Rectal smooth muscle tissue (tissue), 1 donor: Measurements from ENCODE around the gene FOXP1.

Experiments used
- H3K27ac ChIP-seq: one replicate; pipeline ENCODE4 v1.7.0; 2013; ENCODE audit warnings: low read depth, low read length, inconsistent platforms
- H3K27me3 ChIP-seq: one replicate; pipeline ENCODE4 v1.7.0; 2013; ENCODE audit warnings: low read length; ENCODE audit not compliant: control insufficient read depth, insufficient read depth
- H3K36me3 ChIP-seq: one replicate; pipeline ENCODE4 v1.7.0; 2013; ENCODE audit warnings: low read length; ENCODE audit not compliant: control insufficient read depth, insufficient read depth
- H3K4me1 ChIP-seq: one replicate; pipeline ENCODE4 v1.7.0; 2013; ENCODE audit warnings: low read length; ENCODE audit not compliant: control insufficient read depth, insufficient read depth
- H3K4me3 ChIP-seq: one replicate; pipeline ENCODE4 v1.7.0; 2013; ENCODE audit warnings: low read length
- H3K9ac ChIP-seq: one replicate; pipeline ENCODE4 v1.7.0; 2013; ENCODE audit warnings: low read length

The FOXP1 gene

DNA sequence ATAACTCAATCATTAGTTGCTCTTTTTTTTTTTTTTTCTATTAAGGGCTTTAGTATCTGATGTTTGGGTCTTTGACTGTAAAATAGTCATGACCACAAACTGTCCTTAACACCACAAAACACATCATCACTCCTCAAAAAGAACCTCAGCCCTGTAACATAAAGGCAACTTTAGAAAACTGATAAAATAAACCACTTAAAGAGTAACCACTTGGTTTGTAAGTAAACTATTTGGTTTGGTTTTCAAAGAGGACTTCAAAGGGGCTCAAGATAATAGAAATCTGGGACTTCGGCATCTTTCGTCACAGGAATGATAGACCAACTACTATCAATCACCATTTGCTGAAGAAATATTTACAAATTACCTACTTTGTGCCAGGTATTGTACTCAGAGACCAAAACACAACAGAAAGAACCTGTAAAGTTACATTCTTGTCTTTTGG lies 167.8 kb downstream of the FOXP1 start:
- H3K27ac ChIP-seq = no peak overlapping the region
- H3K27me3 ChIP-seq = no peaks in the 10 kb centered on the region
- H3K4me1 ChIP-seq = no peaks in the 10 kb centered on the region
- no peak overlapping the region for H3K9ac ChIP-seq
- H3K4me3 ChIP-seq = no peak overlapping the region
- H3K36me3 ChIP-seq = no peaks in the 10 kb centered on the region

DNA sequence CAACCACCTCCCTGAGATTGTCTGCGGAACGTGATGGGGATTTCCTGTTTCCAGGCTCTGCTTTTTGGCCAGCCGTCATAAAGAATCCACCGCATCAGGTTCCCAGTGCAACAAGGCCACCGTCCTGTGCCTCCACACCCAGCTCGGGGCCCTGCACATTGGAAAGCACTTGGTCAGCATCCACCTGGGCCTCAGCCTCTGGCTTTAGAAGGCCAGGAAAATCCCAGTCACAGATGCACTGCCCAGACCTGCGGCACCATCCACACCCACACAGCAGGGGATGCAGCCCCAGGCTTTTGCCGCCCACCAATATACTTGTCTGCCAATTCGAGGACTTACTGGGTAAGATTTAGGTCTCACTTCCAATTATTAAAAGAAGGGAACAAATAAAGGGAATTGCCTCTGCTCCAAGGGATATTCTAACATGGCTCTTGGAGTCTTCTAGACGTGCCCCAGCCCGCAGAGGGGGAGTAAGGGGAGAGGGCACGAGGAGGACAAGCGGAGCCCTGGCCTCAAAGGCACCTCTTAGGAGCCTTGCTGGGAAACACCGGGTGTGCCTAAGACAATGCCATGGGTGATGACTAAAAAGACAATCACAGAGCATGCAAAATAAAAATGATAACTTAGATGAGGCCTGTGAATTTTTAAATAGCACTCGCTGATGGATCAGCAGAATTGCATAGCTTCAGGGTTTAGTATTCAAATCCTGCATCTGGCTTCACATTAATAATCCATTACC lies 169.2 kb downstream of the FOXP1 start:
- Histone ChIP-seq H3K4me1 (no peaks in the 10 kb centered on the region), H3K27ac (no peak overlapping the region), H3K4me3 (no peak overlapping the region), H3K9ac (no peak overlapping the region), H3K36me3 (no peaks in the 10 kb centered on the region), H3K27me3 (no peaks in the 10 kb centered on the region)

DNA sequence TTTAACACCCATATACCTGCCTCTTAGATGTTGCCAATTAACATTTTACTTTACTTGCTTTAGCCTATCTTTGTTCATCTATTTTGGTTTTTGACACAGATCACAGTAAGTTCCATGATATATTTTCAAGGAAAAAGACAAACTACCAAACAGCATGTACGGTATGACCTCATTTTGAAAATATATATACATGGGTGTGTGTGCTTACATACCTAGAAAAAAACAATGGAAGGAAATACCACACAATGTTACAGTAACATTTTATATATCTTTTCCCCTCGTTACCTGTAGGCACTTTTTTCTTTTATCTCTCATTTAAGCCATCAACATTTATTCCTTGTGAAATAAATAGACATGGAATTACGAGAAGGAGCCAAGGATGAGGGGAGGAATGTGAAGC lies 170.0 kb downstream of the FOXP1 start:
- no peak overlapping the region for H3K4me3 ChIP-seq
- no peaks in the 10 kb centered on the region for H3K36me3 ChIP-seq
- H3K4me1 ChIP-seq = no peaks in the 10 kb centered on the region
- H3K9ac ChIP-seq = no peak overlapping the region
- H3K27me3 ChIP-seq = no peaks in the 10 kb centered on the region
- H3K27ac ChIP-seq = no peak overlapping the region

DNA sequence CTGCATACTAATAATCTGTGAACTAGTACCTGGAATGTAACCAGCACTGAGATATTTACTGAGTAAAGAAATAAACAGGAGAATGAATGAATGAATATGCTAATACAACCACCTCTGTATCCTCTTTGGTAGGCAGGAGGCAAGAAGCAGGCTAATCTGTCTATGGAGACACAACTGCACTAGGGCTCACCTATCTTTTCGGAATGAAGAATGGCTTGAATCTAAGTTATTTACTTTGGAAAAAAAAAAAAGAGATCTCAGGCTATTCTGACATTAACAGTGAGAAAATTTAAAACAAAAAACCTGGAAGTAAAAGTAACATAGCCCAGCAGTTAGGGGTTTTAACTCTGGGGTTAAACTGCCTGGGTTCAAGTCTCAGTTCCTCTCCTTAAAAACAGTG lies 174.2 kb downstream of the FOXP1 start:
- H3K27ac ChIP-seq = no peak overlapping the region
- no peaks in the 10 kb centered on the region for H3K36me3 ChIP-seq
- no peaks in the 10 kb centered on the region for H3K4me1 ChIP-seq
- no peak overlapping the region for H3K9ac ChIP-seq
- H3K27me3 ChIP-seq = no peaks in the 10 kb centered on the region
- H3K4me3 ChIP-seq = no peak overlapping the region

DNA sequence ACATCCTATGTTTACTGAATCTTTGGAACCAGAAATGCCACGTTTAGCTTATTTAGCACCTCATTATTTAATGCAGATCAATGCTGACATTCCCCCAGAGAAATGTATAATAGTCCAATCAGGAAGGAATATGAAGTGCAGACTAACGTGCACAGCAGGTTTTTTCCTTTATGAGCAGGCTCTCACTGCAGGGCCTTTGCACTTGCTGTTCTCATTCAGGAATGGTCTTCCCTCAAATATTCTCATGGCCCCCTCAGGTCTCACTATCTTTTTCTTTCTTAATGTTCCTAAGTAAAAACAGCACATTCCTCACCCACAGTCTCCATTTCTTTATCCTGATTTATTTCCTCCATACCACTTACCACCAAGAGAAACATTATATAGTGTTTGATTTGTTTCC lies 174.6 kb downstream of the FOXP1 start:
- Histone ChIP-seq H3K27me3 (no peaks in the 10 kb centered on the region), H3K27ac (no peak overlapping the region), H3K4me3 (no peak overlapping the region), H3K36me3 (no peaks in the 10 kb centered on the region), H3K4me1 (no peaks in the 10 kb centered on the region), H3K9ac (no peak overlapping the region)

DNA sequence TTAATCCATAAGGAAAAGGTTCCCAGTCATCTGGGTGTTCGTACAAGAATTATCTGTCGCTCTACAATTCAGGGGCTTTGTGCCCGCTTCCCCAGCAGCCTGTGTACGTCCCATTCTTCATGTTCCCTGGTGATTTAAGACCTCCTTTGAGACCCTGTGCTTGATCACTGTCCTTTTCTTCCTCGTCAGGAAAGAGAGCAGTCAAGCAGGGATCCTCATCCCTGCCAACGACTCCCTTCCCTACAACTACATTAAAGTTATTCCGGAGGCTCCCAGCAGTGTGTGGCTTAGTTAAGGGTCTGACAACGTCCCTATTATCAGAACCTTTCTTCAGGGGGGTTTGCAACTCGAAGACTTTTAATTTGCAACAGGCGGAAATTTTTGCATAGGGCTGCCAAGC lies 175.7 kb downstream of the FOXP1 start:
- Histone ChIP-seq H3K36me3 (no peaks in the 10 kb centered on the region), H3K27me3 (no peaks in the 10 kb centered on the region), H3K9ac (no peak overlapping the region), H3K4me1 (no peaks in the 10 kb centered on the region), H3K27ac (no peak overlapping the region), H3K4me3 (no peak overlapping the region)

DNA sequence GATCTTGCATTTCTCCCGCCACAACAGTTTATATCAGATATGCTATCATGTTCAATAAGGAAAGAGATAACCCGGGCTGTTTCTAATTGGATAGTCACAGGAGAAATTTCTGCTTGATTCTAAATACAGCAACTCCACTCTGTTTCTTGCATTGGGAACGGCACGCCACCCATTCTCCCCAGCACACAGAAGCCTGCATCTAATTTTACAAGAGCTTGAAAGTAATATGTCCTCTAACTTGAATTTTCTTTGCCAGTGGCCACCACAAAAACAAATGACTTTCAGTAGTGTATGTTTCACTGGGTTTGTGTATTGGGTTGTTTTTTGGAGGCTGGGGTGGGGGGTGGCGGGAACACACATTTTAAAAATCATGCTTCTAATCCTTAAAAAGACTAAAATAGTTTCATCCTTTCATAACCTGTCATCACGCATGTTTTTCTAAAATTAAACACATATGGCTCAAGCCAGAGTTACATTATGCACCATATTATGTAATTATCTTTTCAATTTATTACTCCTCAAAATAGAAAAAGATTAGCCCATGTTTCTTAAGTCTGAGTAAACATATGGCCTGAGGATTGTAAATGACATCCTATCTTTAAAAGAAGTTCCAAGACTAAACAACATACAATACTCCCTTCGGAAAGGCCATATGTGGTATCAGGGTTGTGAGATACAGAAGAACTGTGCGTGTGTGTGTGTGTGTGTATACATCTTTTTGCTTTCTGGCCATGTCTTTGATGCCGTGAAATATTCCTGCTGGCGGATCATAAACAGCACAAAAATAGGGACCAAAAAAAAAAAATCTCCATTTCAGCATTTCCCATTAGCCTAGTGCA lies 176.3 kb downstream of the FOXP1 start:
- H3K4me3 ChIP-seq = no peak overlapping the region
- H3K9ac ChIP-seq = no peak overlapping the region
- H3K4me1 ChIP-seq = no peaks in the 10 kb centered on the region
- no peak overlapping the region for H3K27ac ChIP-seq
- H3K27me3 ChIP-seq = no peaks in the 10 kb centered on the region
- no peaks in the 10 kb centered on the region for H3K36me3 ChIP-seq

DNA sequence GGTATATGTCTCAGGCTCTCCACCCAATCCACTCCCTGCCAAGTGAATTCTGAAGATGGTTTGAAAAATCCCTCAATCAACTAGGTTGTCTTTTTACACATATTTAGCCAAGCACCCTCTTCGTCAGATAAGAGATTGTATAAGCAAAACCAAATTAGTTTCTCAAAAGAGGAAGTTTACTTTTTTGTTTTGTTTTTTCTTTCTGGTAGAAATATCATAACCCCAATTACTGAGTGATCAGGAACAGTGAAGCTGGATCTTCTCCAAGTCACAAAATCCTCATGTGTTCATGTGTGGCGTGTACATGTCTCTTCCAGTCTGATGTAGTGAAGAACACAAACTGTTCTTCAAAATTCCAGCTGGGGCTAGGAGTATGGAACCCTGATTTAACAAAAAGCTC lies 180.6 kb downstream of the FOXP1 start:
- Histone ChIP-seq H3K4me3 (no peak overlapping the region), H3K27ac (no peak overlapping the region), H3K4me1 (no peaks in the 10 kb centered on the region), H3K9ac (no peak overlapping the region), H3K27me3 (no peaks in the 10 kb centered on the region), H3K36me3 (no peaks in the 10 kb centered on the region)

DNA sequence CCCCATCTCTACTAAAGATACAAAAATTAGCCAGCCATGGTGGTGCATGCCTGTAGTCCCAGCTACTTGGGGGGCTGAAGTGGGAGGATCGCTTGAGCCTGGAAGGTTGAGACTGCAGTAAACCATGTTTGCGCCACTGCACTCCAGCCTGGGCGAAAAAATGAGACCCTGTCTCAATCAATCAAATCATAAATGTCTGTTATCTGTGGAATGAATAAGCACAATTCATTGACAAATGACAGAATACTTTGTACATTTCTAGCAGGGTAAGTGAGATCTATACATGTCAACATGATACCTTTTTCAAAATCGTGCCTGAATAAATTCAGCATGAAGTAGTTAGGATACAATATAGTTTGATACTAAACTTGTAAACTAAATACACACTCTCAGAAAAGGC lies 181.2 kb downstream of the FOXP1 start:
- Histone ChIP-seq H3K27ac (no peak overlapping the region), H3K4me1 (no peaks in the 10 kb centered on the region), H3K36me3 (no peaks in the 10 kb centered on the region), H3K27me3 (no peaks in the 10 kb centered on the region), H3K9ac (no peak overlapping the region), H3K4me3 (no peak overlapping the region)

DNA sequence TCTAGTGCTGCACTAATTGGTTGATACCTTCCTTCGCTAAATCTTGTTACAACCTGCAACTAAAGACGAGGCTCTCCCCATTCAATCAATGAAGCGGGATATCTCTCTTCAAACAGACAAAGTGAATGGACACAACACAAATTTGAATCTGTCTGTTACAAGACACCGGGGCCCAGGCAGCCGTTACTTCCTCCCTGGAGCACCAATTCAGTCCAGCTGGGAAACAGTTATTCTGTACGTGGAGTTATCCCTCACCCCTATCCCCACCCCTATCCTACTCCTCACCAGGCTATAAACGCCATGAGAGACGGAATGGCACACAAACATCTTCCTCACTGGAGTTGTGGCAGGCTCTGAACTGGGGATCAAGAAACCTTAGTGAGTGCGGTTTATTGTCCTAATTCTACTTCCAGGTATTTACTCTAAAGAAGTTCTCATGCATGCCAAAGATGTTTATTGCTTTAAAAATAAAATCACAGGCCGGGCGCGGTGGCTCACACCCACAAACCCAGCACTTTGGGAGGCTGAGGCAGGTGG lies 181.8 kb downstream of the FOXP1 start:
- Histone ChIP-seq H3K36me3 (no peaks in the 10 kb centered on the region), H3K27ac (no peak overlapping the region), H3K27me3 (no peaks in the 10 kb centered on the region), H3K9ac (no peak overlapping the region), H3K4me3 (no peak overlapping the region), H3K4me1 (no peaks in the 10 kb centered on the region)

DNA sequence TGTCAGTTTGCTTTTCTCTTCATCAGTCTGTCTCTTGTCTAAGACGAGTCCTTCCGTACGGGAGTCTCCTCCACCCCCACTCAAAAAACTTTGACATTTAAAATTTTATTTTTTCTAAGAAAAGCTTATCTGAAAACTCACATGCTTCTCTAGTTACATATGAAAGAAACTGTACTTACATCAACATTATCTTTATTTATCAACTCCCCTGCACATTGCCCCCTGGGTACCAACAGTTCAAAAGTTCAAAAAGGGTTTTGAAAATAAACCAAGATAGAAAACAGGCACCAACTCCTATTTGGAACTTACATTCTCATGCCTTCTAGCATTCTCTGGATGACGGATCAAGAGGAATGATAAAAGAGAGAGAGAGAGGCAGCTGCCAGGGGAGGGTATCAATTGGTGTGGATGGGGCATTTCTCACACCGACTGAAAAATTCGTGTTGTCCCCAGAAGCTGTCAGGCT lies 182.5 kb downstream of the FOXP1 start:
- Histone ChIP-seq H3K4me1 (no peaks in the 10 kb centered on the region), H3K4me3 (no peak overlapping the region), H3K27ac (no peak overlapping the region), H3K36me3 (no peaks in the 10 kb centered on the region), H3K27me3 (no peaks in the 10 kb centered on the region), H3K9ac (no peak overlapping the region)

DNA sequence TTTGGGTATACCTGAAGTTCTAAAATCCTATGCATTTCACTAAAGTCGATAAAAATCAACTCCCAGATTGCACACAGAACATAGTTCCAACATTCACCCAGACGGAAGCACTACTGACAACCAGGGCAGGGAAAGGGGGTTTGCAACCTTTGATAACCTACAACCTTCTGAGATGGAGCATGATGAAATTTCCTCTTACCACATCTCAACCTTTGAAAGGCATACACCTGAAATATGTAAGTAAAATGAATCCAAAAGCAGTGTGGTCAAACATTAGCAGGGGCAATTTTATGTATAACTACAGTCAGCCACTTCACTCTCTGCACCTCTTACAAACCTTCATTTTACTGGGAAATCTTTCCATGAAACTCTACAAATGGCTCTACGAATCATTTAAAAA lies 184.1 kb downstream of the FOXP1 start:
- Histone ChIP-seq H3K9ac (no peak overlapping the region), H3K27me3 (no peaks in the 10 kb centered on the region), H3K36me3 (no peaks in the 10 kb centered on the region), H3K27ac (no peak overlapping the region), H3K4me3 (no peak overlapping the region), H3K4me1 (no peaks in the 10 kb centered on the region)
